Fibroblast of the aortic adventitia (primary cell): Measurements from ENCODE around the gene C1QL3. TPM values are rescaled to one million over a fixed set of nuclear protein-coding genes. Genes with fewer than 3 reads are reported as not detected.

Source experiments
- DNase-seq: peaks from one replicate; pipeline ENCODE4 v3.0.0-alpha.2; 2010; ENCODE audit warnings: low read depth
- H3K4me3 ChIP-seq: 2 replicates; pipeline ENCODE4 v1.5.1; 2011; ENCODE audit warnings: low read depth, mild to moderate bottlenecking, control low read depth, low read length, moderate library complexity
- CTCF ChIP-seq: IDR thresholded peaks from 2 replicates; pipeline ENCODE4 v1.5.1; 2011; ENCODE audit warnings: mild to moderate bottlenecking, low read length, control low read depth, inconsistent platforms; ENCODE audit not compliant: insufficient read depth
- small RNA-seq: library from RNA; depleted of rRNA; stranded (forward); fragments of <200 nt; gene quantifications from one replicate; pipeline ENCODE3, GENCODE V24; 2012
- total RNA-seq: library from RNA; depleted of rRNA; stranded (reverse); fragments of >200 nt; gene quantifications from 2 replicates; pipeline ENCODE4 v1.2.3, GENCODE V29; 2012; ENCODE audit warnings: low replicate concordance

C1QL3 gene
- total RNA-seq, 1 donor, result 0.09 TPM

GRCh38 chr10:16481052-16481728 lies 40.5 kb downstream of the C1QL3 start:
- TF ChIP-seq CTCF, result no peak
- H3K4me3 ChIP-seq, result no peak overlapping the region
- peak; percentile 24 for DNase-seq

- DNase-seq, result no peak
- no peak overlapping the region for H3K4me3 ChIP-seq
- no peak for TF ChIP-seq CTCF
Observed at GRCh38 chr10:16478801-16479200, 42.9 kb downstream of the C1QL3 start.

- no peak for DNase-seq
- TF ChIP-seq CTCF, result no peak
- H3K4me3 ChIP-seq, result no peak overlapping the region
Observed at GRCh38 chr10:16477757-16478156, 43.9 kb downstream of the C1QL3 start.

- TF ChIP-seq CTCF, result no peak
- DNase-seq, result no peak
Observed at GRCh38 chr10:16472828-16473227, 48.9 kb downstream of the C1QL3 start.

GRCh38 chr10:16470747-16471146 lies 50.9 kb downstream of the C1QL3 start:
- no peak for TF ChIP-seq CTCF
- H3K4me3 ChIP-seq, result no peak overlapping the region
- DNase-seq, result no peak

More at GRCh38 chr10:16472828-16473227, 48.9 kb downstream of the C1QL3 start:
- H3K4me3 ChIP-seq, result no peak overlapping the region

- no peak for DNase-seq
- no peak overlapping the region for H3K4me3 ChIP-seq
- TF ChIP-seq CTCF, result no peak
Observed at GRCh38 chr10:16466001-16466400, 55.7 kb downstream of the C1QL3 start.

Small RNA genes lying within 50 kb of the gene (small RNA-seq; reads per million reads assigned to genes)
- gene RNU2-18P, result 2.5 reads per million, percentile 76 among the genes with 10 or more reads in this experiment

Other genes starting within 250 kb of the C1QL3 start
- gene PTER, start 84.9 kb downstream of the C1QL3 start, total RNA-seq, result 20.5 and 20.9 TPM in 2 replicates